H9 (cell line): ENCODE measurements around the gene DUOX2. TPM values are rescaled to one million over a fixed set of nuclear protein-coding genes. Genes with fewer than 3 reads are reported as not detected.
"Not testable (repeated sequence)": the region's sequence is repeated elsewhere in the genome, so short reads cannot be mapped to it uniquely, and the experiment has no call there.

Experiments used
- DNase-seq: peaks from one replicate; pipeline ENCODE4 v3.0.0-alpha.2; 2017
- H2AFZ ChIP-seq: one replicate; pipeline ENCODE4 v1.6.1; 2013; ENCODE audit warnings: mild to moderate bottlenecking, low read length, control low read depth, moderate library complexity
- H2AK5ac ChIP-seq: 2 replicates; pipeline ENCODE4 v1.6.1; 2013; ENCODE audit warnings: low read length, control low read depth, mixed read lengths; ENCODE audit not compliant: insufficient read length
- H2BK120ac ChIP-seq: one replicate; pipeline ENCODE4 v1.6.1; 2013; ENCODE audit warnings: low read depth, mild to moderate bottlenecking, low read length, control low read depth, inconsistent platforms; ENCODE audit not compliant: poor library complexity, severe bottlenecking
- H2BK12ac ChIP-seq: 2 replicates; pipeline ENCODE4 v1.6.1; 2013; ENCODE audit warnings: low read length, control low read depth, mixed read lengths, low read depth; ENCODE audit not compliant: insufficient read length
- H2BK15ac ChIP-seq: 2 replicates; pipeline ENCODE4 v1.6.1; 2013; ENCODE audit warnings: low read depth, low read length, control low read depth
- H2BK20ac ChIP-seq: one replicate; pipeline ENCODE4 v1.6.1; 2013; ENCODE audit warnings: low read depth, mild to moderate bottlenecking, low read length, control low read depth, inconsistent platforms; ENCODE audit not compliant: poor library complexity, severe bottlenecking
- H2BK5ac ChIP-seq: 2 replicates; pipeline ENCODE4 v1.6.1; 2013; ENCODE audit warnings: low read length, control low read depth, mixed read lengths; ENCODE audit not compliant: insufficient read length
- H3K14ac ChIP-seq: 2 replicates; pipeline ENCODE4 v1.6.1; 2013; ENCODE audit warnings: low read length, control low read depth; ENCODE audit not compliant: insufficient read depth
- H3K18ac ChIP-seq: 2 replicates; pipeline ENCODE4 v1.6.1; 2013; ENCODE audit warnings: low read depth, mild to moderate bottlenecking, mixed read lengths, low read length, control low read depth; ENCODE audit not compliant: insufficient read length
- H3K23ac ChIP-seq: 2 replicates; pipeline ENCODE4 v1.6.1; 2013; ENCODE audit warnings: low read length, control low read depth, mixed read lengths, low read depth; ENCODE audit not compliant: insufficient read length
- H3K23me2 ChIP-seq: 2 replicates; pipeline ENCODE4 v1.6.1; 2013; ENCODE audit warnings: low read depth, mild to moderate bottlenecking, mixed read lengths, low read length, control low read depth; ENCODE audit not compliant: insufficient read length, poor library complexity, severe bottlenecking
- H3K27ac ChIP-seq: 2 replicates; pipeline ENCODE4 v1.5.1; 2013; ENCODE audit warnings: low read length, control low read depth, mixed read lengths, low read depth; ENCODE audit not compliant: insufficient read length
- H3K27me3 ChIP-seq: 2 replicates; pipeline ENCODE4 v1.6.1; 2013; ENCODE audit warnings: low read length, control low read depth, inconsistent platforms; ENCODE audit not compliant: insufficient read depth
- H3K4ac ChIP-seq: 2 replicates; pipeline ENCODE4 v1.6.1; 2013; ENCODE audit warnings: low read depth, mild to moderate bottlenecking, control low read depth, inconsistent platforms, low read length, moderate library complexity
- H3K4me1 ChIP-seq: 2 replicates; pipeline ENCODE4 v1.6.1; 2013; ENCODE audit warnings: low read length, control low read depth, inconsistent platforms; ENCODE audit not compliant: insufficient read depth
- H3K4me2 ChIP-seq: 2 replicates; pipeline ENCODE4 v1.6.1; 2013; ENCODE audit warnings: low read length, control low read depth, mixed read lengths; ENCODE audit not compliant: insufficient read length, insufficient read depth
- H3K56ac ChIP-seq: 2 replicates; pipeline ENCODE4 v1.6.1; 2013; ENCODE audit warnings: low read depth, mild to moderate bottlenecking, mixed read lengths, low read length, control low read depth; ENCODE audit not compliant: insufficient read length
- H3K79me1 ChIP-seq: 2 replicates; pipeline ENCODE4 v1.6.1; 2013; ENCODE audit warnings: low read depth, mild to moderate bottlenecking, moderate library complexity, low read length, control low read depth, inconsistent platforms; ENCODE audit not compliant: insufficient read depth, poor library complexity, severe bottlenecking
- H3K79me2 ChIP-seq: 2 replicates; pipeline ENCODE4 v1.6.1; 2013; ENCODE audit warnings: low read length, control low read depth, inconsistent platforms; ENCODE audit not compliant: insufficient read depth
- H3K9ac ChIP-seq: 2 replicates; pipeline ENCODE4 v1.6.1; 2013; ENCODE audit warnings: low read length, control low read depth, mixed read lengths; ENCODE audit not compliant: insufficient read length; ENCODE audit errors: extremely low read depth
- H3K9me3 ChIP-seq: one replicate; pipeline ENCODE4 v1.6.1; 2013; ENCODE audit warnings: low read depth, low read length, inconsistent platforms; ENCODE audit not compliant: control insufficient read depth
- H3T11ph ChIP-seq: one replicate; pipeline ENCODE4 v1.6.1; 2013; ENCODE audit warnings: mild to moderate bottlenecking, low read length, control low read depth, inconsistent platforms
- H4K20me1 ChIP-seq: one replicate; pipeline ENCODE4 v1.6.1; 2013; ENCODE audit not compliant: control insufficient read depth, insufficient read length, insufficient read depth
- H4K5ac ChIP-seq: 2 replicates; pipeline ENCODE4 v1.6.1; 2013; ENCODE audit warnings: low read depth, mild to moderate bottlenecking, mixed read lengths, low read length, control low read depth; ENCODE audit not compliant: insufficient read length
- H4K8ac ChIP-seq: replicated peaks from 2 replicates; pipeline ENCODE4 v1.6.1; 2013; ENCODE audit warnings: low read length, control low read depth, mixed read lengths, low read depth; ENCODE audit not compliant: insufficient read length
- H4K91ac ChIP-seq: 2 replicates; pipeline ENCODE4 v1.6.1; 2013; ENCODE audit warnings: low read depth, mild to moderate bottlenecking, moderate library complexity, mixed read lengths, low read length, control low read depth; ENCODE audit not compliant: insufficient read length
- H3K27ac Mint-ChIP-seq, 3 experiments: 2 replicates in 2 of 3; 3 replicates in 1 of 3; pipeline ENCODE4 v1.8.0; 2020 to 2021; ENCODE audit warnings: mixed read lengths in 3 of 3, mild to moderate bottlenecking in 1 of 3, moderate library complexity in 1 of 3
- H3K27me3 Mint-ChIP-seq: 2 replicates; pipeline ENCODE4 v1.8.0; 2021; ENCODE audit warnings: low read depth, mild to moderate bottlenecking, moderate library complexity, mixed read lengths
- H3K36me3 Mint-ChIP-seq, 3 experiments: 2 replicates in 2 of 3; 3 replicates in 1 of 3; pipeline ENCODE4 v1.8.0; 2020 to 2021; ENCODE audit warnings: low read depth in 3 of 3, mixed read lengths in 3 of 3; ENCODE audit not compliant: insufficient read depth in 1 of 3
- H3K4me1 Mint-ChIP-seq, 2 experiments: 2 replicates each; pipeline ENCODE4 v1.8.0; 2020; ENCODE audit warnings: mixed read lengths in 2 of 2
- H3K4me3 Mint-ChIP-seq, 2 experiments: 2 replicates in 1 of 2; 3 replicates in 1 of 2; pipeline ENCODE4 v1.8.0; 2020 to 2021; ENCODE audit warnings: mild to moderate bottlenecking in 2 of 2, mixed read lengths in 2 of 2, moderate library complexity in 1 of 2
- H3K9me3 Mint-ChIP-seq, 2 experiments: 2 replicates in 1 of 2; 3 replicates in 1 of 2; pipeline ENCODE4 v1.8.0; 2020; ENCODE audit warnings: mild to moderate bottlenecking in 2 of 2, mixed read lengths in 2 of 2, moderate library complexity in 1 of 2
- WGBS: extraction: QIAGEN DNeasy Blood & Tissue Kit; methylation state at CpG from one replicate; pipeline ENCODE4 v1.1.7; 2013; ENCODE audit warnings: missing lambda C conversion rate, low lambda C conversion rate, mixed read lengths; ENCODE audit not compliant: insufficient read length; ENCODE audit errors: extremely low coverage; 5-methylcytosine and 5-hydroxymethylcytosine counted together
- total RNA-seq: library from RNA; stranded (reverse); gene quantifications from 2 replicates; pipeline ENCODE4 v1.2.1, GENCODE V29; 2021

DUOX2 gene
- total RNA-seq, 1 experiment from 2014 or later = 0.42 TPM

DNA sequence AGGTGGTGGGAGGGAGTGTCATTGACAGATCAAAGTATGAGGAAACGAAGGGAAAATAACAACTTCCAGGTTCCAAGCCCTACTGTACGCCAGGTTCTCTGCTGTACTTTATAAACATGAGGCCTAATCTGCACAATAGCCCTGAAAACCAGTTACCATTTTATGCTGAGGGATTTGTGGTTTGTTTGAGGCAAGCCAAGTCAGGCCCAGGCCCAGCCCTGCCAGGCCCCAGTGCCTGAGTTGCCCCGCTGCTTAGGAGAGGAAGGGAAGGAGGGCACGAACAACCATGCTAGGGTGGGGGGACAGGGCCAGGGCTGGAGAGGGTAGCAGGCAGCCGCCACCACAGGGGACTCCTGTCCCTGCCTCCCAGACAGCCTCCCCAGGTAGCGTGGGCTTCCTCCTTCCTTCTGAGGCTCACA, 44.0 kb downstream of the DUOX2 start:
- not testable (repeated sequence) for H2BK120ac ChIP-seq, H3K4ac ChIP-seq, H2BK20ac ChIP-seq, DNase-seq, H3K27ac ChIP-seq, H3K27ac Mint-ChIP-seq, H3K27me3 Mint-ChIP-seq, H3K56ac ChIP-seq, H2AFZ ChIP-seq, H2BK15ac ChIP-seq, H2BK5ac ChIP-seq, H3K18ac ChIP-seq, H4K5ac ChIP-seq, H4K8ac ChIP-seq, H3K4me2 ChIP-seq, H3K9me3 Mint-ChIP-seq, H2AK5ac ChIP-seq, H3K79me1 ChIP-seq, H3K14ac ChIP-seq, H3K27me3 ChIP-seq, H3K9ac ChIP-seq, H3K23ac ChIP-seq, H2BK12ac ChIP-seq, H3K23me2 ChIP-seq, H3K4me3 Mint-ChIP-seq, H3K79me2 ChIP-seq, H3K9me3 ChIP-seq, H3K4me1 ChIP-seq, H4K91ac ChIP-seq, H4K20me1 ChIP-seq, H3T11ph ChIP-seq, H3K4me1 Mint-ChIP-seq
- WGBS = no CpG with 5 or more reads among the region's 6 CpGs
- H3K36me3 Mint-ChIP-seq = peaks cover 15 to 32% (median 25%) of the 10 kb centered on the region in 3 experiments; a peak in 6 of 7 replicates
